ENCODE data around the gene GNB5.
"Not testable (repeated sequence)": the region's sequence is repeated elsewhere in the genome, so short reads cannot be mapped to it uniquely, and the experiment has no call there.

The GNB5 gene

GRCh38 chr15:52191207-52191606 lies at the start of gene GNB5:
Gene GNB5 (minus strand): TSS chr15:52191392. CDS start chr15:52184676, 6,716 bp downstream.
- DNase-seq: no peak

GRCh38 chr15:52240166-52240565 lies 49.0 kb upstream of the GNB5 start:
- no peak for DNase-seq

GRCh38 chr15:52238989-52239525 lies 47.9 kb upstream of the GNB5 start:
- not testable (repeated sequence) for DNase-seq

GRCh38 chr15:52238149-52238548 lies 47.0 kb upstream of the GNB5 start:
- DNase-seq: no peak

- no peak for DNase-seq
Measured at GRCh38 chr15:52236013-52236412, 44.8 kb upstream of the GNB5 start.

- no peak for DNase-seq
Measured at GRCh38 chr15:52234596-52235541, 43.7 kb upstream of the GNB5 start.

- peak; percentile 57 for DNase-seq
Measured at GRCh38 chr15:52233405-52233804, 42.2 kb upstream of the GNB5 start.

GRCh38 chr15:52232327-52232726 lies 41.1 kb upstream of the GNB5 start:
- peak; percentile 48 for DNase-seq

GRCh38 chr15:52230073-52230472 lies 38.9 kb upstream of the GNB5 start:
- no peak for DNase-seq

GRCh38 chr15:52228921-52229320 lies 37.7 kb upstream of the GNB5 start:
- DNase-seq: no peak

- DNase-seq: peak; percentile 93
Measured at GRCh38 chr15:52227456-52227855, 36.3 kb upstream of the GNB5 start.

- no peak for DNase-seq
Measured at GRCh38 chr15:52225230-52225629, 34.0 kb upstream of the GNB5 start.

- DNase-seq: no peak
Measured at GRCh38 chr15:52224211-52224610, 33.0 kb upstream of the GNB5 start.

- no peak for DNase-seq
Measured at GRCh38 chr15:52221730-52222129, 30.5 kb upstream of the GNB5 start.

- no peak for DNase-seq
Measured at GRCh38 chr15:52220937-52221660, 29.9 kb upstream of the GNB5 start.

- DNase-seq: no peak
Measured at GRCh38 chr15:52220251-52220650, 29.1 kb upstream of the GNB5 start.

- DNase-seq: no peak
Measured at GRCh38 chr15:52218816-52219215, 27.6 kb upstream of the GNB5 start.

- DNase-seq: no peak
Measured at GRCh38 chr15:52218371-52218770, 27.2 kb upstream of the GNB5 start.

- DNase-seq: peak; percentile 24
Measured at GRCh38 chr15:52217186-52217585, 26.0 kb upstream of the GNB5 start.

GRCh38 chr15:52214553-52214952 lies 23.4 kb upstream of the GNB5 start:
- DNase-seq: no peak

GRCh38 chr15:52213206-52213605 lies 22.0 kb upstream of the GNB5 start:
- no peak for DNase-seq

- peak; percentile 85 for DNase-seq
Measured at GRCh38 chr15:52208306-52208946, 17.2 kb upstream of the GNB5 start.

- DNase-seq: no peak
Measured at GRCh38 chr15:52207191-52207590, 16.0 kb upstream of the GNB5 start.
